ENCODE data around the gene C12orf57. TPM values are rescaled to one million over a fixed set of nuclear protein-coding genes. Genes with fewer than 3 reads are reported as not detected.

C12orf57 gene
- polyA plus RNA-seq, 1 experiment: 359 TPM

DNA sequence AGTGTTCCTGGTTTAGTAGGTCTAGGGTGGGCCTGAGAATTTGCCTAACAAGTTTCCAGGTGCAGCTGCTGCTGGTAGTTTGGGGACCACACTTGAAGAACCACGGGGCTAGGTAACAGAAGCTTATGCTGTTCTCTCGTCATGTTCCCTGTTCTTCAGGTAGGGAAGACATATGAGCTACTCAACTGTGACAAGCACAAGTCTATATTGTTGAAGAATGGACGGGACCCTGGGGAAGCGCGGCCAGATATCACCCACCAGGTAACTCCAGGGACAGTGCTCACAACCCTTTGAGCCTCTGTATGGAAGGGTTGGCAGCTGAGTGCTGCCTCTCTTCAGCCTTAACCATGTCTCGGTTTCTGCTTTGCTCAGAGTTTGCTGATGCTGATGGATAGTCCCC lies 30.4 kb downstream of the C12orf57 start:
- DNase-seq (ENCODE audit: low read depth, low spot score): no peak
- H3K27me3 ChIP-seq (ENCODE audit: control insufficient read depth, insufficient read depth, low read length): no peaks in the 10 kb centered on the region
- CTCF ChIA-PET: interaction anchor here (2.9 kb wide), 1 partner anchor 9 kb away, joined by 8 read pairs; no protein-coding TSS in a partner anchor

DNA sequence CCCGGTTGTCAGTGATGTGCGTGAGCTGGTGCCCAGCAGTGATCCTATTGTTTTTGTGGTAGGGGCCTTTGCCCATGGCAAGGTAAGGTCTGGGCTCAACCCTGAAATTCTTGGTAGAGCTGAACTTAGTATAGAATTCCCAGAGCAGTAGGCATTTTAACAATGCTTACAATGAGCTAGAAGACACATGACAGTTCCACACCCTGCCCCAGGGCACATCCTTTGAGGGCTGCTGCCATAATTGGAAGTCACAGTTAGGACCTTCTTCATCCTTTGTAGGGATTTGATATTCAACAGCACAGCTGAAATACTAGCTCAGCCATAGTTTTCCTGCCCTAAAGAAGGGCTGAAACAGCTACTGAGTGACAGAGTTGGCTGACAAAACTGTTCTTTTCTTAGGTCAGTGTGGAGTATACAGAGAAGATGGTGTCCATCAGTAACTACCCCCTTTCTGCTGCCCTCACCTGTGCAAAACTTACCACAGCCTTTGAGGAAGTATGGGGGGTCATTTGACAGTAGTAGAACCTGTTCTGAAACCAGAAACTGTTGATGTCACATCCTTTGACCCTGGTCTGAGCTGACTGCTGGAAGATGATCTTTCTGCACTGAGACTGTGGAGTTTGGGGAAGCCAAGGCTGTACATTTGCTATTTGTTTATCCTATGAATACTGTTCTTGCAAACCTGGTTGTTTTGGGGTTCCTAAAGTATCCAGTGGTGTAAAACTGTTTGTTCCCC lies 31.6 kb downstream of the C12orf57 start:
- H3K27ac ChIP-seq (ENCODE audit: low read depth, low read length): no peak overlapping the region
- no peaks in the 10 kb centered on the region; the same call in 1 of the 2 replicates for H3K9me3 ChIP-seq (ENCODE audit: control insufficient read depth, insufficient read depth, low read length)
- no peak for DNase-seq (ENCODE audit: low read depth, low spot score)
- no peak overlapping the region for H3K4me3 ChIP-seq (ENCODE audit: low read depth, low read length)
- TF ChIP-seq, protein P1, sequence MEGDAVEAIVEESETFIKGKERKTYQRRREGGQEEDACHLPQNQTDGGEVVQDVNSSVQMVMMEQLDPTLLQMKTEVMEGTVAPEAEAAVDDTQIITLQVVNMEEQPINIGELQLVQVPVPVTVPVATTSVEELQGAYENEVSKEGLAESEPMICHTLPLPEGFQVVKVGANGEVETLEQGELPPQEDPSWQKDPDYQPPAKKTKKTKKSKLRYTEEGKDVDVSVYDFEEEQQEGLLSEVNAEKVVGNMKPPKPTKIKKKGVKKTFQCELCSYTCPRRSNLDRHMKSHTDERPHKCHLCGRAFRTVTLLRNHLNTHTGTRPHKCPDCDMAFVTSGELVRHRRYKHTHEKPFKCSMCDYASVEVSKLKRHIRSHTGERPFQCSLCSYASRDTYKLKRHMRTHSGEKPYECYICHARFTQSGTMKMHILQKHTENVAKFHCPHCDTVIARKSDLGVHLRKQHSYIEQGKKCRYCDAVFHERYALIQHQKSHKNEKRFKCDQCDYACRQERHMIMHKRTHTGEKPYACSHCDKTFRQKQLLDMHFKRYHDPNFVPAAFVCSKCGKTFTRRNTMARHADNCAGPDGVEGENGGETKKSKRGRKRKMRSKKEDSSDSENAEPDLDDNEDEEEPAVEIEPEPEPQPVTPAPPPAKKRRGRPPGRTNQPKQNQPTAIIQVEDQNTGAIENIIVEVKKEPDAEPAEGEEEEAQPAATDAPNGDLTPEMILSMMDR (IDR thresholded peaks at IDR 0.05; ENCODE audit: low read depth, low read length): no peak
- ChIA-PET CTCF (interaction anchor here (0.6 to 2.9 kb wide), 3 partner anchors 11 to 169 kb away, joined by 3 to 8 read pairs (median 5); no protein-coding TSS in a partner anchor), POLR2A (no interaction called here)
- no peaks in the 10 kb centered on the region for H3K27me3 ChIP-seq (ENCODE audit: control insufficient read depth, insufficient read depth, low read length)

More for the DNA sequence above, 30.4 kb downstream of the C12orf57 start:
- TF ChIP-seq, protein P1 (IDR thresholded peaks at IDR 0.05; ENCODE audit: low read depth, low read length): no peak
- Histone ChIP-seq H3K27ac (ENCODE audit: low read depth, low read length) (no peak overlapping the region), H3K4me3 (ENCODE audit: low read depth, low read length) (no peak overlapping the region), H3K9me3 (ENCODE audit: control insufficient read depth, insufficient read depth, low read length) (no peaks in the 10 kb centered on the region; the same call in 1 of the 2 replicates)
- POLR2A ChIA-PET: no interaction called here

DNA sequence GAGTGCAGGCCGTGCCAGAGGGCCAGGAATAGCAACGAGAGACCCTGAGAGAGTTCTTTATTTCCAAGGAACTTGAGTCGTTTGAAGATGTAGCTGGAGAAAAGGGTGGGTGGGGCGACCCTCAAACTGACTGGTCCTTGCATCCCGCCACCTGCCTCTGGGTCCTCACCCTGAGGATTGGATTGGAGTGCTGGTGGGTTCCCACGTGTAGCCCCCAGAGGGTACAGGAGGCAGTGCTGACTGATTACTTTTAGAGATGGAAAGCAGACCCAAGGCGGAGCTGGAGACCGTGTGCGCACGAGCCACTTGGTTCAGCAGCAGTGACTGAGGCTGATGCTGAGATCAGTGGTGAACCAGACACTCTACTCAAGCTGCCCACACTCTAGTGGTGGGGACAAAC lies 33.8 kb downstream of the C12orf57 start:
- Histone ChIP-seq H3K4me3 (ENCODE audit: low read depth, low read length) (no peak overlapping the region), H3K27me3 (ENCODE audit: control insufficient read depth, insufficient read depth, low read length) (no peaks in the 10 kb centered on the region), H3K9me3 (ENCODE audit: control insufficient read depth, insufficient read depth, low read length) (no peaks in the 10 kb centered on the region), H3K27ac (ENCODE audit: low read depth, low read length) (no peak overlapping the region)
- TF ChIP-seq, protein P1 (IDR thresholded peaks at IDR 0.05; ENCODE audit: low read depth, low read length): no peak
- ChIA-PET CTCF (no interaction called here), POLR2A (interaction anchor here (0.6 to 0.7 kb wide), 2 partner anchors 55 to 93 kb away, joined by 3 read pairs; no protein-coding TSS in a partner anchor)
- DNase-seq (ENCODE audit: low read depth, low spot score): no peak

DNA sequence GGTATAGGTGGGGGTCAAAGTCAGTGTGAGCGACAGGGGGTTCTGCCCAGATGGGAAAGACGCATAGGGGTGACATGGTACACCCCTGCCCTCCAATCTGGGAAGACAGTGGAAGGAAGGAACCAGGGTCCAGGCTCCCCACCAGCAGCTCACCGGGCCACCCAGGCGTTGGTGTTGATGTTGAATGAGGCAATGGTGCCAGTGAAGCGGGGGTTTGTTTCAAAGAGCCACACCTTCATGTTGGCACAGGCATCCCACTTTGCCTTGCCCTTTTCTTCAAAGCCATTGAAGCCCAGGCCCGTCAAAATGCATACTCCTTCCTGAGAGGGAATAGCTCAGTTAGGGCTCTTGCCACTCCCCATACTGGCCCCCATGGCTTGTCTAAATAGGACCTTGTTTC lies 34.4 kb downstream of the C12orf57 start:
- DNase-seq (ENCODE audit: low read depth, low spot score): no peak
- H3K4me3 ChIP-seq (ENCODE audit: low read depth, low read length): no peak overlapping the region
- no peaks in the 10 kb centered on the region for H3K27me3 ChIP-seq (ENCODE audit: control insufficient read depth, insufficient read depth, low read length)
- ChIA-PET POLR2A (interaction anchor here (0.6 to 0.7 kb wide), 2 partner anchors 54 to 93 kb away, joined by 3 read pairs; no protein-coding TSS in a partner anchor), CTCF (no interaction called here)
- TF ChIP-seq, protein P1 (IDR thresholded peaks at IDR 0.05; ENCODE audit: low read depth, low read length): no peak
- no peaks in the 10 kb centered on the region for H3K9me3 ChIP-seq (ENCODE audit: control insufficient read depth, insufficient read depth, low read length)
- no peak overlapping the region for H3K27ac ChIP-seq (ENCODE audit: low read depth, low read length)

- H3K4me3 ChIP-seq (ENCODE audit: low read depth, low read length): no peak overlapping the region
- POLR2A ChIA-PET: no interaction called here
- CTCF ChIA-PET: interaction anchor here (1.0 kb wide), 1 partner anchor 135 kb away, joined by 3 read pairs; no protein-coding TSS in a partner anchor
- no peaks in the 10 kb centered on the region for H3K9me3 ChIP-seq (ENCODE audit: control insufficient read depth, insufficient read depth, low read length)
- DNase-seq (ENCODE audit: low read depth, low spot score): no peak
- H3K27me3 ChIP-seq (ENCODE audit: control insufficient read depth, insufficient read depth, low read length): no peaks in the 10 kb centered on the region
- H3K27ac ChIP-seq (ENCODE audit: low read depth, low read length): no peak overlapping the region
- TF ChIP-seq, protein P1 (IDR thresholded peaks at IDR 0.05; ENCODE audit: low read depth, low read length): no peak
These were observed 34.8 kb downstream of the C12orf57 start for GRCh38 chr12:6978611-6979011.
